ENCODE measurements around the gene PGLYRP3. TPM values are rescaled to one million over a fixed set of nuclear protein-coding genes. Genes with fewer than 3 reads are reported as not detected.

The PGLYRP3 gene
- total and polyA plus RNA-seq, 2 of the 8 experiments (the other 6 are each of a cell fraction or from before 2014, with no cell fraction given) = not detected

DNA sequence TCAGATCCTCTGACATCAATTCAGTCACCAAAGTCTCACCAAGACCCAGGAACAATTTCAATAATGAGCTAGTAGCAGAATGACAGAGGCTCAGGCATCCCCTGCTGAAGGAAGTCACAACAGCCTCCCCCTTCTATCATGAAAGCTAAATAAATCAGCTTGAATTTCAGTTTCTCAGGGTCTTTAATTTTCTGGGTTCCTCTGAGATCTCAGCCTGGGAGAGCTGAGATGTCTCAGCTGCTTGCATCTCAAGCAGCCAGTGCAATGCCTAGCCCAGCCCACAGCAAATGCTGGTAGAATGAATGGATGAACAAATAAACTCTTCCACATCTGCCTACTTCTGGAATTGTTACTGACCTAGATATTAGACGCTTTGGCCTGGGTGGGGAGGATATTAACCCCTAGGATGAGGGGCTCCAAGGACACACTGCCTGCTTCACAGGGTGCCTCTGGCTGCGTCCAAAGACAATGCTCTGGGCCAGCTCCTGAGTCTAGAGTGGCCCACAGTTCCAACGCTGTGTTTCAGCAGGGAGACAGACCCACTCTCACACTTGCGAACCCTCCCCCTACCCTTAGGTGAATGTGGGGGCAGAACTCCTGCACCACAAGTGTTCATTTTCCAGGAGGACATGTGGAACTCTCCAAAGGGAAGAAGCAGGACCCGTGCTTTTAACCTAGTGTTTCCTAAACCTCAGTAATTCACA lies 64.4 kb downstream of the PGLYRP3 start (continued):
- TF ChIP-seq ZNF274 (IDR thresholded peaks at IDR 0.05; ENCODE audit: borderline replicate concordance, extremely low read depth, low read length) = no peak
- TF ChIP-seq BACH1 (IDR thresholded peaks at IDR 0.05; ENCODE audit: low read length) = no peak

Small RNA genes within 50 kb of the gene (small RNA-seq; reads per million reads assigned to genes)
- not detected for gene RNU6-160P (ENCODE audit: insufficient read depth)

Other genes starting within 250 kb of the PGLYRP3 start
- not detected in 2 replicates for gene SPRR2B, start 241.3 kb downstream of the PGLYRP3 start, total RNA-seq (2021; fragmentation: NEBNext Ultra II Directional; extraction: Animal tissue kit (Norgen Biotek cat#: 25700))
- gene SPRR2B, start 241.3 kb downstream of the PGLYRP3 start, polyA plus RNA-seq (2011; rRNA removed) = not detected in 2 replicates
- not detected in 2 replicates for gene SPRR2E, start 218.4 kb downstream of the PGLYRP3 start, total RNA-seq (2021; fragmentation: NEBNext Ultra II Directional; extraction: Animal tissue kit (Norgen Biotek cat#: 25700))
- gene SPRR2E, start 218.4 kb downstream of the PGLYRP3 start, polyA plus RNA-seq (2011; rRNA removed) = not detected in 2 replicates
- 1.0 and 1.1 TPM in 2 replicates for gene SPRR2F, start 199.4 kb downstream of the PGLYRP3 start, total RNA-seq (2021; fragmentation: NEBNext Ultra II Directional; extraction: Animal tissue kit (Norgen Biotek cat#: 25700))
- 0.49 and 0.50 TPM in 2 replicates for gene SPRR2F, start 199.4 kb downstream of the PGLYRP3 start, polyA plus RNA-seq (2011; rRNA removed)
- not detected in 2 replicates for gene SPRR2G, start 162.1 kb downstream of the PGLYRP3 start, total RNA-seq (2021; fragmentation: NEBNext Ultra II Directional; extraction: Animal tissue kit (Norgen Biotek cat#: 25700))
- gene SPRR2G, start 162.1 kb downstream of the PGLYRP3 start, polyA plus RNA-seq (2011; rRNA removed) = not detected in 2 replicates
- gene LELP1, start 109.5 kb downstream of the PGLYRP3 start, total RNA-seq (2021; fragmentation: NEBNext Ultra II Directional; extraction: Animal tissue kit (Norgen Biotek cat#: 25700)) = not detected in 2 replicates
- not detected in 2 replicates for gene LELP1, start 109.5 kb downstream of the PGLYRP3 start, polyA plus RNA-seq (2011; rRNA removed)
- not detected in 2 replicates for gene PRR9, start 95.4 kb downstream of the PGLYRP3 start, total RNA-seq (2021; fragmentation: NEBNext Ultra II Directional; extraction: Animal tissue kit (Norgen Biotek cat#: 25700))
- gene PRR9, start 95.4 kb downstream of the PGLYRP3 start, polyA plus RNA-seq (2011; rRNA removed) = not detected in 2 replicates
- gene LORICRIN, start 53.3 kb downstream of the PGLYRP3 start, total RNA-seq (2021; fragmentation: NEBNext Ultra II Directional; extraction: Animal tissue kit (Norgen Biotek cat#: 25700)) = not detected in 2 replicates
- gene LORICRIN, start 53.3 kb downstream of the PGLYRP3 start, polyA plus RNA-seq (2011; rRNA removed) = 0.08 TPM in 1 of 2 replicates, not detected in the other
- gene PGLYRP4, start 35.9 kb upstream of the PGLYRP3 start, total RNA-seq (2021; fragmentation: NEBNext Ultra II Directional; extraction: Animal tissue kit (Norgen Biotek cat#: 25700)) = not detected in 2 replicates
- gene PGLYRP4, start 35.9 kb upstream of the PGLYRP3 start, polyA plus RNA-seq (2011; rRNA removed) = not detected in 2 replicates
- gene S100A9, start 44.9 kb upstream of the PGLYRP3 start, total RNA-seq (2021; fragmentation: NEBNext Ultra II Directional; extraction: Animal tissue kit (Norgen Biotek cat#: 25700)) = not detected in 2 replicates
- not detected in 2 replicates for gene S100A9, start 44.9 kb upstream of the PGLYRP3 start, polyA plus RNA-seq (2011; rRNA removed)
- gene S100A12, start 62.7 kb upstream of the PGLYRP3 start, total RNA-seq (2021; fragmentation: NEBNext Ultra II Directional; extraction: Animal tissue kit (Norgen Biotek cat#: 25700)) = not detected in 2 replicates
- not detected in 2 replicates for gene S100A12, start 62.7 kb upstream of the PGLYRP3 start, polyA plus RNA-seq (2011; rRNA removed)
- not detected in 2 replicates for gene S100A8, start 78.1 kb upstream of the PGLYRP3 start, total RNA-seq (2021; fragmentation: NEBNext Ultra II Directional; extraction: Animal tissue kit (Norgen Biotek cat#: 25700))
- gene S100A8, start 78.1 kb upstream of the PGLYRP3 start, polyA plus RNA-seq (2011; rRNA removed) = not detected in 2 replicates
- not detected in 2 replicates for gene S100A7A, start 103.6 kb upstream of the PGLYRP3 start, total RNA-seq (2021; fragmentation: NEBNext Ultra II Directional; extraction: Animal tissue kit (Norgen Biotek cat#: 25700))
- gene S100A7A, start 103.6 kb upstream of the PGLYRP3 start, polyA plus RNA-seq (2011; rRNA removed) = not detected in 2 replicates
- not detected in 2 replicates for gene S100A7, start 147.7 kb upstream of the PGLYRP3 start, total RNA-seq (2021; fragmentation: NEBNext Ultra II Directional; extraction: Animal tissue kit (Norgen Biotek cat#: 25700))
- not detected in 2 replicates for gene S100A7, start 147.7 kb upstream of the PGLYRP3 start, polyA plus RNA-seq (2011; rRNA removed)
- gene S100A6, start 223.0 kb upstream of the PGLYRP3 start, total RNA-seq (2021; fragmentation: NEBNext Ultra II Directional; extraction: Animal tissue kit (Norgen Biotek cat#: 25700)) = 11.1 and 11.5 TPM in 2 replicates
- 45.8 and 63.0 TPM in 2 replicates for gene S100A6, start 223.0 kb upstream of the PGLYRP3 start, polyA plus RNA-seq (2011; rRNA removed)
- gene S100A5, start 228.0 kb upstream of the PGLYRP3 start, total RNA-seq (2021; fragmentation: NEBNext Ultra II Directional; extraction: Animal tissue kit (Norgen Biotek cat#: 25700)) = not detected in 2 replicates
- not detected in 2 replicates for gene S100A5, start 228.0 kb upstream of the PGLYRP3 start, polyA plus RNA-seq (2011; rRNA removed)
- 36.3 and 39.6 TPM in 2 replicates for gene S100A4, start 232.9 kb upstream of the PGLYRP3 start, total RNA-seq (2021; fragmentation: NEBNext Ultra II Directional; extraction: Animal tissue kit (Norgen Biotek cat#: 25700))
- 43.3 and 85.4 TPM in 2 replicates for gene S100A4, start 232.9 kb upstream of the PGLYRP3 start, polyA plus RNA-seq (2011; rRNA removed)
- 0.47 TPM in 1 of 2 replicates, not detected in the other for gene S100A3, start 236.3 kb upstream of the PGLYRP3 start, total RNA-seq (2021; fragmentation: NEBNext Ultra II Directional; extraction: Animal tissue kit (Norgen Biotek cat#: 25700))
- 0.26 and 0.77 TPM in 2 replicates for gene S100A3, start 236.3 kb upstream of the PGLYRP3 start, polyA plus RNA-seq (2011; rRNA removed)

Measured in H1 (cell line).